HG03439 (cell line): ENCODE measurements around the gene AASS.

Source experiments
- ATAC-seq: cut with Tn5 transposase; IDR thresholded peaks from one replicate; pipeline ENCODE4 v1.9.1; 2021; ENCODE audit warnings: mild to moderate bottlenecking, moderate library complexity; ENCODE audit not compliant: unreplicated experiment

Gene AASS

GRCh38 chr7:122046402-122046801, 97.6 kb downstream of the AASS start:
- no peak for ATAC-seq

DNA sequence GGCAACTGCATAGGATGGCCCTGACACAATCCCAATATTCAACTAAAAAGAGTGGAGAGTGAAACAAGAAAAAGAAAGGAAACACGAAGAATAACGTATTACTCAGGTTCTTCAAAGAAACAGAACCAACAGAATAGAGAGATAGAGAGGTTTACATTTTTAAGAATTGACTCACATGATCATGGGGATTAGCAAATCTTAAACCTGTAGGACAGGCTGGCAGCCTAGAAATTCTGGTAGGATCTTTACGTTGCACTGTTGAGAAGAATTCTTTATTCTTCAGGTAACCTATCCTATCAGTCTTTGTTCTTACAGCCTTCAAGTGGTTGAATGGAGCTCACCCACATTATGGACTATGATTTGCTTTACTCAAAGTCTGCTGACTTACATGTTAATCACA, 103.9 kb downstream of the AASS start:
- no peak for ATAC-seq

DNA sequence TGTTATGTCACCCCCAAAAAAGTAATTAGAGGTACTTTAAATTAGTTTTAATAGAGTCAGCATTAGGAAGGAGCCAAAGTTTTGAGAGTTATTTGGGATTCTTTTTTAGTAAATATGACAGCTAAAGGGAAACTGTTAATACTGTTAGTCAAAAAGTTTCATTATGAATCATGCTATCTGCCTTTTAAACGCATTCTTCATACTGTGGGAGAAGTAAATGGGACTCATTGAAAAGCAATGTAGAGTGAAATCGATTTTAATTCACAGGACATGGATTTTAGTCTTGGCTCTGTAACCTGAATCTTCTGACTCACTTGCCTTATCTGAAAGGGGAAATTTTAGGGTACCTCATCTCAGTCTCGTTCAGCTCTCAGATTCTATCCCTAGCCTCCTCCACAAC, 105.1 kb downstream of the AASS start:
- no peak for ATAC-seq

- ATAC-seq: no peak
Observed at GRCh38 chr7:122038134-122038533, 105.9 kb downstream of the AASS start.

- ATAC-seq: no peak
Observed at GRCh38 chr7:122035876-122036275, 108.2 kb downstream of the AASS start.

GRCh38 chr7:122033641-122034040, 110.4 kb downstream of the AASS start:
- ATAC-seq: no peak

- ATAC-seq: no peak
Observed at GRCh38 chr7:122027058-122027457, 117.0 kb downstream of the AASS start.
